GM10248 (cell line): ENCODE results near the gene RPS19.

Experiments used
- CTCF ChIA-PET: fragments of 300-600 bp; sonication (Branson Sonifier 250); formaldehyde crosslinking; extraction: SDS; loops from one replicate; lab custom pipeline; 2021; ENCODE audit warnings: antibody characterized with exemption; lab: Yijun Ruan, JAX
- POLR2A ChIA-PET: fragments of 350-650 bp; sonication (Branson Sonifier 250); formaldehyde crosslinking; extraction: SDS; loops from one replicate; lab custom pipeline; 2020; ENCODE audit warnings: antibody characterized with exemption; lab: Yijun Ruan, JAX
- DNase-seq: peaks from one replicate; pipeline ENCODE4 v3.0.0; 2012; ENCODE audit errors: extremely low spot score
- CTCF ChIP-seq: IDR thresholded peaks from 2 replicates; pipeline ENCODE4 v1.5.1; 2012; ENCODE audit warnings: mild to moderate bottlenecking, low read depth; ENCODE audit errors: extremely low read depth, missing control alignments, control extremely low read depth

Gene RPS19

GRCh38 chr19:41879670-41880328, 19.7 kb downstream of the RPS19 start:
- CTCF ChIA-PET, result interaction anchor here (1.6 kb wide), 1 partner anchor 72 kb away, joined by 5 read pairs; no protein-coding TSS in a partner anchor
- DNase-seq, result no peak
- TF ChIP-seq CTCF, result no peak
- POLR2A ChIA-PET, result interaction anchor here (0.6 kb wide), 2 partner anchors 10 to 20 kb away, joined by 3 to 4 read pairs; partner anchors contain the start of gene RPS19

GRCh38 chr19:41880329-41880708, 20.3 kb downstream of the RPS19 start:
- TF ChIP-seq CTCF, result no peak
- no peak for DNase-seq
- ChIA-PET CTCF (interaction anchor here (0.9 to 1.6 kb wide), 2 partner anchors 10 to 72 kb away, joined by 5 read pairs; no protein-coding TSS in a partner anchor), POLR2A (interaction anchor here (0.6 kb wide), 2 partner anchors 10 to 21 kb away, joined by 3 to 4 read pairs; partner anchors contain the start of gene RPS19)

GRCh38 chr19:41882568-41883462, 22.8 kb downstream of the RPS19 start, which contains the start of gene ARHGEF1:
TSS of gene ARHGEF1 (plus strand) at chr19:41883184. CDS start at chr19:41888083, 4,899 bp downstream.
- ChIA-PET POLR2A (no interaction called here), CTCF (interaction anchor here (1.0 to 8.2 kb wide), 6 partner anchors 9 to 69 kb away, joined by 3 to 60 read pairs (median 4); partner anchors contain the start of gene RPS19)
- DNase-seq, result peak; percentile 61
- TF ChIP-seq CTCF, result no peak

GRCh38 chr19:41883463-41883820, 23.4 kb downstream of the RPS19 start:
- DNase-seq, result no peak
- TF ChIP-seq CTCF, result no peak
- CTCF ChIA-PET, result interaction anchor here (1.2 to 8.2 kb wide), 5 partner anchors 10 to 68 kb away, joined by 3 to 60 read pairs (median 4); partner anchors contain the start of gene RPS19
- POLR2A ChIA-PET, result interaction anchor here (1.2 kb wide), 1 partner anchor 13 kb away, joined by 3 read pairs; no protein-coding TSS in a partner anchor

- ChIA-PET CTCF (interaction anchor here (1.0 to 8.2 kb wide), 6 partner anchors 11 to 74 kb away, joined by 3 to 60 read pairs (median 4); partner anchors contain the start of gene RPS19), POLR2A (interaction anchor here (0.6 to 1.2 kb wide), 5 partner anchors 11 to 60 kb away, joined by 3 to 4 read pairs (median 4); no protein-coding TSS in a partner anchor)
- peak; percentile 93 for DNase-seq
- peak; percentile 8 for TF ChIP-seq CTCF
These were observed 24.0 kb downstream of the RPS19 start for GRCh38 chr19:41883821-41884733.
